ENCODE results near the gene SPCS2. TPM values are rescaled to one million over a fixed set of nuclear protein-coding genes. Genes with fewer than 3 reads are reported as not detected.
"Not testable (repeated sequence)": the region's sequence is repeated elsewhere in the genome, so short reads cannot be mapped to it uniquely, and the experiment has no call there.

The SPCS2 gene
- total and polyA plus RNA-seq, 2 of the 8 experiments (the other 6 are each of a cell fraction or from before 2014, with no cell fraction given), result 92.7 to 161 TPM

GRCh38 chr11:75014129-75014528 lies 65.1 kb downstream of the SPCS2 start (continued):
- TF ChIP-seq SIX5 (IDR thresholded peaks at IDR 0.05; ENCODE audit: low read depth, low read length), result no peak

- H3K27me3 ChIP-seq (replicated peaks in 1 of 4; ENCODE audit: control insufficient read depth in 3 of 4, extremely low read depth in 1 of 4, insufficient read depth in 3 of 4, low read length in 3 of 4); H3K14ac ChIP-seq (ENCODE audit: insufficient read length); POLR2A ChIA-PET (ENCODE audit: partially characterized antibody); DNase-seq (ENCODE audit: low read depth in 1 of 2, low spot score in 2 of 2); H3K23ac ChIP-seq (ENCODE audit: insufficient read length); H3K23me2 ChIP-seq (ENCODE audit: low read depth, low read length); H3K4ac ChIP-seq (replicated peaks; ENCODE audit: insufficient read length, low read depth, low read length); H3K79me2 ChIP-seq (ENCODE audit: control insufficient read depth in 1 of 2, insufficient read depth in 2 of 2, low read length in 2 of 2); H2BK5ac ChIP-seq (ENCODE audit: low read depth, low read length); H3K27ac ChIP-seq (ENCODE audit: low read depth, low read length); H2BK120ac ChIP-seq (replicated peaks; ENCODE audit: low read depth, low read length); H2BK12ac ChIP-seq (ENCODE audit: low read depth, low read length); H3K4me3 ChIP-seq (ENCODE audit: extremely low read depth in 1 of 4, insufficient read depth in 2 of 4, low read depth in 3 of 4, low read length in 4 of 4); H2AFZ ChIP-seq (ENCODE audit: low read length); H3K9ac ChIP-seq (replicated peaks in 1 of 4; ENCODE audit: extremely low read depth in 1 of 4, low read depth in 3 of 4, low read length in 3 of 4); H4K91ac ChIP-seq (replicated peaks; ENCODE audit: insufficient read length, low read length); H3K18ac ChIP-seq (ENCODE audit: extremely low read depth, low read length); H2BK15ac ChIP-seq (ENCODE audit: low read length); H3K4me2 ChIP-seq (ENCODE audit: insufficient read depth in 1 of 2, low read depth in 2 of 2, low read length in 2 of 2); H3K36me3 ChIP-seq (ENCODE audit: control insufficient read depth in 2 of 4, insufficient read depth in 4 of 4, low read length in 3 of 4); H3K4me1 ChIP-seq (replicated peaks in 1 of 4; ENCODE audit: control insufficient read depth in 3 of 4, insufficient read depth in 4 of 4, low read length in 3 of 4); H3K56ac ChIP-seq (replicated peaks; ENCODE audit: insufficient read length, low read depth, low read length); H4K5ac ChIP-seq (ENCODE audit: insufficient read length, low read depth, low read length); H2BK20ac ChIP-seq (ENCODE audit: low read length); H2AK5ac ChIP-seq (ENCODE audit: low read depth, low read length); H3K79me1 ChIP-seq (ENCODE audit: low read depth, low read length); H4K20me1 ChIP-seq (replicated peaks in 1 of 2; ENCODE audit: control insufficient read depth in 1 of 2, insufficient read depth in 2 of 2, low read length in 2 of 2); H4K8ac ChIP-seq (ENCODE audit: extremely low read depth, insufficient read depth, low read length); FAIRE-seq: not testable (repeated sequence)
- 77% methylated on average over 3 of the region's 3 CpGs; no CpG with 5 or more reads in 1 of the 2 experiments for WGBS, 2 experiments (ENCODE audit: extremely low coverage in 1 of 2, insufficient coverage in 1 of 2, insufficient read length in 1 of 2, insufficient replicate concordance in 2 of 2, low coverage in 1 of 2, low lambda C conversion rate in 2 of 2, missing lambda C conversion rate in 1 of 2)
- CTCF ChIA-PET (ENCODE audit: partially characterized antibody), result interaction anchor here (0.9 to 1.0 kb wide), 2 partner anchors 9 to 186 kb away, joined by 3 read pairs; no protein-coding TSS in a partner anchor
- peaks cover 10 to 19% of the 10 kb centered on the region in 2 experiments; a peak in 2 of 4 replicates for H3K9me3 ChIP-seq (ENCODE audit: insufficient read depth in 2 of 2, low read depth in 1 of 2, low read length in 1 of 2)
These were observed 70.1 kb downstream of the SPCS2 start for GRCh38 chr11:75019200-75019599.

Measured in H1 (cell line).